K562 (cell line): ENCODE data around the gene PARD6B. TPM values are rescaled to one million over a fixed set of nuclear protein-coding genes. Genes with fewer than 3 reads are reported as not detected.

ENCODE experiments used
- ATAC-seq: fragments of 200-7000 bp; cut with Tn5 transposase; 3 replicates; pipeline ENCODE4 v1.9.1; 2020; ENCODE audit warnings: moderate library complexity
- BruUV-seq: library from RNA; stranded (reverse); fragments of 400-500 nt; replicated peaks from 2 replicates; lab custom pipeline; 2021; lab: Mats Ljungman, UMichigan
- CTCF ChIA-PET: fragments of 300-600 bp; formaldehyde crosslinking; extraction: SDS; loops from one replicate; lab custom pipeline; 2021; ENCODE audit warnings: low intra/inter-chr PET ratio; lab: Yijun Ruan, JAX
- POLR2A ChIA-PET: fragments of 300-600, 350-650 bp; sonication (Branson Sonifier 250); formaldehyde crosslinking; extraction: SDS; loops from one replicate; lab custom pipeline; 2021; ENCODE audit warnings: antibody characterized with exemption, inconsistent platforms; lab: Yijun Ruan, JAX
- DNase-seq, 4 experiments: peaks; one replicate each; pipeline versions ENCODE4 v3.0.0 to v3.0.0-alpha.2; 2011 to 2018; ENCODE audit warnings: low spot score in 3 of 4, mixed read lengths in 3 of 4; ENCODE audit errors: extremely low read depth in 1 of 4
- FAIRE-seq: peaks from 2 replicates; lab custom pipeline; 2011; peaks lifted over from hg19 to GRCh38; lab: Jason Lieb, UNC
- H2AFZ ChIP-seq: 2 replicates; pipeline ENCODE4 v1.6.0; 2011; ENCODE audit warnings: low read depth, low read length, control low read depth, inconsistent platforms
- H3K27ac ChIP-seq: fragments of 200-600 bp; 3 replicates; pipeline ENCODE4 v1.8.0; 2011; ENCODE audit warnings: low read depth, mild to moderate bottlenecking, control low read depth, inconsistent platforms, low read length, moderate library complexity, mixed read lengths; ENCODE audit errors: extremely low read depth
- H3K27me3 ChIP-seq, 2 experiments: fragments of 300-600 bp in 1 of 2; 2 replicates in 1 of 2; 3 replicates in 1 of 2; pipeline versions ENCODE4 v1.6.0 to v1.8.0; 2011; ENCODE audit warnings: inconsistent platforms in 2 of 2, low read length in 2 of 2, mild to moderate bottlenecking in 1 of 2, mixed read lengths in 1 of 2, moderate library complexity in 1 of 2; ENCODE audit not compliant: control insufficient read depth in 2 of 2, insufficient read depth in 2 of 2
- H3K36me3 ChIP-seq: fragments of 300-600 bp; 3 replicates; pipeline ENCODE4 v1.8.0; 2011; ENCODE audit warnings: mild to moderate bottlenecking, low read length, inconsistent platforms; ENCODE audit not compliant: control insufficient read depth, insufficient read depth
- H3K4me1 ChIP-seq, 2 experiments: fragments of 200-600 bp in 1 of 2; replicated peaks in 1 of 2; 2 replicates in 1 of 2; 3 replicates in 1 of 2; pipeline versions ENCODE4 v1.5.1 to v1.8.0; 2011; ENCODE audit warnings: inconsistent platforms in 2 of 2, low read length in 2 of 2, mild to moderate bottlenecking in 1 of 2, mixed read lengths in 1 of 2, moderate library complexity in 1 of 2; ENCODE audit not compliant: control insufficient read depth in 2 of 2, insufficient read depth in 2 of 2
- H3K4me2 ChIP-seq: 2 replicates; pipeline ENCODE4 v1.6.1; 2011; ENCODE audit warnings: low read length, control low read depth, inconsistent platforms, mixed read lengths; ENCODE audit not compliant: insufficient read depth
- H3K4me3 ChIP-seq: fragments of 200-600 bp; sonication (generic), shearing (Covaris generic); 2 replicates; pipeline ENCODE4 v1.5.1; 2016; ENCODE audit warnings: control low read depth, inconsistent platforms
- H3K79me2 ChIP-seq: fragments of 200-600 bp; 3 replicates; pipeline ENCODE4 v1.8.0; 2011; ENCODE audit warnings: low read length, inconsistent platforms; ENCODE audit not compliant: control insufficient read depth, insufficient read depth
- H3K9ac ChIP-seq, 2 experiments: 2 replicates each; pipeline versions ENCODE4 v1.6.0 to v1.6.1; 2011; ENCODE audit warnings: low read depth in 2 of 2, low read length in 2 of 2, control low read depth in 1 of 2, inconsistent platforms in 1 of 2, mild to moderate bottlenecking in 1 of 2, mixed read lengths in 1 of 2; ENCODE audit not compliant: insufficient read depth in 1 of 2
- H3K9me1 ChIP-seq: one replicate; pipeline ENCODE4 v1.6.0; 2011; ENCODE audit warnings: inconsistent platforms, mild to moderate bottlenecking, low read length, moderate library complexity; ENCODE audit not compliant: control insufficient read depth, insufficient read depth
- H3K9me3 ChIP-seq: replicated peaks from 2 replicates; pipeline ENCODE4 v1.5.1; 2011; ENCODE audit warnings: low read depth, low read length, inconsistent platforms; ENCODE audit not compliant: control insufficient read depth, insufficient read depth
- H4K20me1 ChIP-seq: replicated peaks from 2 replicates; pipeline ENCODE4 v1.6.1; 2011; ENCODE audit warnings: low read length, inconsistent platforms, mixed read lengths; ENCODE audit not compliant: control insufficient read depth, insufficient read depth
- ATF1 ChIP-seq, 2 experiments: fragments of 450-650 bp in 1 of 2; IDR thresholded peaks; 2 replicates each; pipeline ENCODE4 v1.6.1; 2016; ENCODE audit warnings: missing compliant biosample characterization in 1 of 2, missing genetic modification characterization in 1 of 2
- ETS2 ChIP-seq: IDR thresholded peaks from 2 replicates; pipeline ENCODE4 v1.6.1; 2016; ENCODE audit warnings: borderline replicate concordance, missing genetic modification characterization, mild to moderate bottlenecking, moderate library complexity, missing compliant biosample characterization; ENCODE audit not compliant: poor library complexity, severe bottlenecking
- GTF2A2 ChIP-seq: IDR thresholded peaks from 2 replicates; pipeline ENCODE4 v1.6.1; 2016; ENCODE audit warnings: mild to moderate bottlenecking, missing genetic modification characterization, missing compliant biosample characterization
- ILF3 ChIP-seq: fragments of 450-650 bp; IDR thresholded peaks from 2 replicates; pipeline ENCODE4 v1.6.1; 2018; ENCODE audit warnings: antibody characterized with exemption, mild to moderate bottlenecking, moderate library complexity, borderline replicate concordance
- MIER1 ChIP-seq: fragments of 450-650 bp; IDR thresholded peaks from 2 replicates; pipeline ENCODE4 v1.6.1; 2016; ENCODE audit warnings: antibody characterized with exemption, mild to moderate bottlenecking, low read depth
- NR4A1 ChIP-seq, 2 experiments: fragments of 250-450 bp in 1 of 2; fragments of 450-650 bp in 1 of 2; sonication (Bioruptor Pico) in 1 of 2; IDR thresholded peaks; 2 replicates each; pipeline versions ENCODE4 v1.4.0 to v1.6.1; 2016 to 2020; ENCODE audit warnings: mild to moderate bottlenecking in 2 of 2, missing compliant biosample characterization in 1 of 2, missing genetic modification characterization in 1 of 2, moderate library complexity in 1 of 2
- TEAD1 ChIP-seq, 2 experiments: fragments of 450-650 bp in 1 of 2; sonication (generic) in 1 of 2; formaldehyde crosslinking; IDR thresholded peaks; 2 replicates each; pipeline versions ENCODE4 v1.4.0 to v1.8.0; 2020 to 2022; ENCODE audit warnings: mild to moderate bottlenecking in 2 of 2, missing genetic modification reagents in 1 of 2
- ZNF282 ChIP-seq: sonication (generic); formaldehyde crosslinking; IDR thresholded peaks from 2 replicates; pipeline ENCODE4 v1.8.1; 2023; ENCODE audit warnings: missing genetic modification reagents
- ZSCAN32 ChIP-seq: fragments of 450-650 bp; formaldehyde crosslinking; IDR thresholded peaks from 2 replicates; pipeline ENCODE4 v1.4.0; 2020; ENCODE audit warnings: mild to moderate bottlenecking, moderate library complexity
- WGBS: fragments of 100-300 bp; shearing (Covaris generic); methylation state at CpG from one replicate; pipeline ENCODE4 v1.1.6; 2016; ENCODE audit warnings: low coverage, mixed read lengths; ENCODE audit not compliant: insufficient coverage; ENCODE audit errors: missing lambda C conversion rate; 5-methylcytosine and 5-hydroxymethylcytosine counted together
- in situ Hi-C: fragments of 300-500 bp; cut with MboI; formaldehyde crosslinking; loops from 4 replicates; pipeline ENCODE4 v1.15.0; 2018; ENCODE audit warnings: inconsistent platforms, mixed read lengths
- intact Hi-C: fragments of 100-400 bp; cut with micrococcal nuclease; formaldehyde crosslinking; loops from 2 replicates; pipeline ENCODE4 v1.14.2; 2022
- polyA plus RNA-seq, 8 experiments: library from polyadenylated mRNA; depleted of rRNA in 4 of 8; stranded (reverse) in 5 of 8; unstranded in 3 of 8; fragments of >200 nt; fragmentation: Nextera tagmentation in 2 of 8; fragmentation: Illumina TruSeq in 1 of 8; extraction: Ambion mirVana in 2 of 8; extraction: Trizol in 1 of 8; gene quantifications; 2 replicates each; pipeline versions ENCODE4 v1.2.1 to v1.2.3, GENCODE V29; 2011 to 2014; ENCODE audit warnings: inconsistent platforms in 1 of 8, missing spikeins in 1 of 8
- total RNA-seq, 7 experiments: library from RNA; depleted of rRNA in 6 of 7; stranded (reverse); fragments of >200 nt in 6 of 7; fragmentation: Illumina TruSeq in 2 of 7; extraction: Trizol in 2 of 7; gene quantifications; 2 replicates each; pipeline versions ENCODE4 v1.2.1 to v1.2.3, GENCODE V29; 2011 to 2021; ENCODE audit warnings: low replicate concordance in 1 of 7
- TF ChIP-seq, protein P1 (sequence below), 2 experiments: fragments of 450-650 bp in 1 of 2; IDR thresholded peaks; 2 replicates each; pipeline ENCODE4 v1.6.1; 2011 to 2017; ENCODE audit warnings: low read depth in 2 of 2, antibody characterized with exemption in 1 of 2, borderline replicate concordance in 1 of 2, low read length in 1 of 2, mild to moderate bottlenecking in 1 of 2, mixed read lengths in 1 of 2; ENCODE audit not compliant: control insufficient read depth in 1 of 2
- TF ChIP-seq, protein P2 (sequence below): sonication (generic); IDR thresholded peaks from 2 replicates; pipeline ENCODE4 v1.6.1; 2016
- TF ChIP-seq, protein P3 (sequence below): sonication (generic); formaldehyde crosslinking; IDR thresholded peaks from 2 replicates; pipeline ENCODE4 v1.8.1; 2023; ENCODE audit warnings: mild to moderate bottlenecking, missing genetic modification reagents

The PARD6B gene
- total and polyA plus RNA-seq, 9 of the 15 experiments (the other 6 are each of a cell fraction or from before 2014, with no cell fraction given): 1.7 to 12.3 (median 5.5) TPM

DNA sequence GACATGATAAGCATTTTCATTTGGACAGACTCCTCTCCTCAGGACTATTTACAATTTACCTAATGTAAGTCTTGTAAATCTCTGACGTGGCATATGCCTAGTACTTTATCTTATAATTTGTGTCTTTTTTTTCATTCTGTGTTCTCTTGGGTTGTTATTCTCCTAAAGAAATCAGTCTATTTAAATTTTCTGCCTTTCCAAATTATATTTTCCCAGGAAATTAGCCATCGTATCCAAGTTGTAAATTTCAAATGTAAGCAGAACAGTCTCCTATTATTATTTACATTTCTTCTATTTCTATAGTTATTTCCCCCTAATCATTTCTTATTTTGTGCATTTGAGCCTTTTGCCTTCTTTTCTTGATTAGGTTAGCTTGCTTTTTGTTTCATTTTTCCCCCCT, 46.0 kb downstream of the PARD6B start:
- BruUV-seq: no TSS peak
- H3K4me2 ChIP-seq: no peak overlapping the region
- DNase-seq: no peak
- H2AFZ ChIP-seq: no peak overlapping the region
- H3K9me1 ChIP-seq: no peaks in the 10 kb centered on the region
- no peaks in the 10 kb centered on the region for H3K27me3 ChIP-seq
- H3K79me2 ChIP-seq: no peaks in the 10 kb centered on the region
- no peaks in the 10 kb centered on the region for H3K36me3 ChIP-seq
- no peak overlapping the region for H3K4me3 ChIP-seq
- WGBS: 14% methylated on average over 2 of the region's 2 CpGs
- no peak overlapping the region for H3K9ac ChIP-seq
- intact Hi-C loops: no loop called here
- ATAC-seq: no peak
- H3K27ac ChIP-seq: no peak overlapping the region
- no peaks in the 10 kb centered on the region for H3K9me3 ChIP-seq
- CTCF ChIA-PET: no interaction called here
- no peak for FAIRE-seq
- in situ Hi-C loops: no loop called here
- H3K4me1 ChIP-seq: peaks cover 0 to 4% of the 10 kb centered on the region in 2 experiments; a peak in 1 of 5 replicates
- no peaks in the 10 kb centered on the region for H4K20me1 ChIP-seq
- POLR2A ChIA-PET: interaction anchor here (1.1 to 1.3 kb wide), 2 partner anchors 11 to 15 kb away, joined by 3 to 5 read pairs; no protein-coding TSS in a partner anchor
- TF ChIP-seq, protein P1, sequence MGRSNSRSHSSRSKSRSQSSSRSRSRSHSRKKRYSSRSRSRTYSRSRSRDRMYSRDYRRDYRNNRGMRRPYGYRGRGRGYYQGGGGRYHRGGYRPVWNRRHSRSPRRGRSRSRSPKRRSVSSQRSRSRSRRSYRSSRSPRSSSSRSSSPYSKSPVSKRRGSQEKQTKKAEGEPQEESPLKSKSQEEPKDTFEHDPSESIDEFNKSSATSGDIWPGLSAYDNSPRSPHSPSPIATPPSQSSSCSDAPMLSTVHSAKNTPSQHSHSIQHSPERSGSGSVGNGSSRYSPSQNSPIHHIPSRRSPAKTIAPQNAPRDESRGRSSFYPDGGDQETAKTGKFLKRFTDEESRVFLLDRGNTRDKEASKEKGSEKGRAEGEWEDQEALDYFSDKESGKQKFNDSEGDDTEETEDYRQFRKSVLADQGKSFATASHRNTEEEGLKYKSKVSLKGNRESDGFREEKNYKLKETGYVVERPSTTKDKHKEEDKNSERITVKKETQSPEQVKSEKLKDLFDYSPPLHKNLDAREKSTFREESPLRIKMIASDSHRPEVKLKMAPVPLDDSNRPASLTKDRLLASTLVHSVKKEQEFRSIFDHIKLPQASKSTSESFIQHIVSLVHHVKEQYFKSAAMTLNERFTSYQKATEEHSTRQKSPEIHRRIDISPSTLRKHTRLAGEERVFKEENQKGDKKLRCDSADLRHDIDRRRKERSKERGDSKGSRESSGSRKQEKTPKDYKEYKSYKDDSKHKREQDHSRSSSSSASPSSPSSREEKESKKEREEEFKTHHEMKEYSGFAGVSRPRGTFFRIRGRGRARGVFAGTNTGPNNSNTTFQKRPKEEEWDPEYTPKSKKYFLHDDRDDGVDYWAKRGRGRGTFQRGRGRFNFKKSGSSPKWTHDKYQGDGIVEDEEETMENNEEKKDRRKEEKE (IDR thresholded peaks at IDR 0.05; ENCODE audit: borderline replicate concordance in 1 of 2, control insufficient read depth in 1 of 2, low read depth in 2 of 2, low read length in 1 of 2): no peak
- TF ChIP-seq ATF1 (CRISPR knock-in tag; IDR thresholded peaks at IDR 0.05): no peak
- TF ChIP-seq ATF1 (tag; IDR thresholded peaks at IDR 0.05): no peak
- TF ChIP-seq, protein P2, sequence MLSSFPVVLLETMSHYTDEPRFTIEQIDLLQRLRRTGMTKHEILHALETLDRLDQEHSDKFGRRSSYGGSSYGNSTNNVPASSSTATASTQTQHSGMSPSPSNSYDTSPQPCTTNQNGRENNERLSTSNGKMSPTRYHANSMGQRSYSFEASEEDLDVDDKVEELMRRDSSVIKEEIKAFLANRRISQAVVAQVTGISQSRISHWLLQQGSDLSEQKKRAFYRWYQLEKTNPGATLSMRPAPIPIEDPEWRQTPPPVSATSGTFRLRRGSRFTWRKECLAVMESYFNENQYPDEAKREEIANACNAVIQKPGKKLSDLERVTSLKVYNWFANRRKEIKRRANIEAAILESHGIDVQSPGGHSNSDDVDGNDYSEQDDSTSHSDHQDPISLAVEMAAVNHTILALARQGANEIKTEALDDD: no peak
- TF ChIP-seq ILF3: no peak
- no peak for TF ChIP-seq ZSCAN32 (CRISPR knock-in tag)
- TF ChIP-seq GTF2A2 (tag): no peak
- TF ChIP-seq TEAD1 (CRISPR knock-in tag; IDR thresholded peaks at IDR 0.05): no peak
- no peak for TF ChIP-seq NR4A1 (CRISPR knock-in tag; IDR thresholded peaks at IDR 0.05)
- TF ChIP-seq NR4A1 (tag; IDR thresholded peaks at IDR 0.05): no peak
- TF ChIP-seq MIER1: no peak
- TF ChIP-seq, protein P3, sequence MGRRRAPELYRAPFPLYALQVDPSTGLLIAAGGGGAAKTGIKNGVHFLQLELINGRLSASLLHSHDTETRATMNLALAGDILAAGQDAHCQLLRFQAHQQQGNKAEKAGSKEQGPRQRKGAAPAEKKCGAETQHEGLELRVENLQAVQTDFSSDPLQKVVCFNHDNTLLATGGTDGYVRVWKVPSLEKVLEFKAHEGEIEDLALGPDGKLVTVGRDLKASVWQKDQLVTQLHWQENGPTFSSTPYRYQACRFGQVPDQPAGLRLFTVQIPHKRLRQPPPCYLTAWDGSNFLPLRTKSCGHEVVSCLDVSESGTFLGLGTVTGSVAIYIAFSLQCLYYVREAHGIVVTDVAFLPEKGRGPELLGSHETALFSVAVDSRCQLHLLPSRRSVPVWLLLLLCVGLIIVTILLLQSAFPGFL (CRISPR knock-in tag): no peak
- no peak for TF ChIP-seq ETS2
- TF ChIP-seq ZNF282 (CRISPR knock-in tag): no peak
